Right lobe of liver (tissue), 4 donors: ENCODE results near the gene MOGAT3.

ENCODE experiments used
- POLR2A ChIP-seq: fragments of 450-650 bp; IDR thresholded peaks from one replicate; pipeline ENCODE4 v1.6.1; 2017; ENCODE audit warnings: antibody characterized with exemption, mild to moderate bottlenecking
- TF ChIP-seq, protein P1 (sequence below), 4 donors: fragments of 200-600 bp in 3 of 4; fragments of 450-650 bp in 1 of 4; IDR thresholded peaks; one replicate each; pipeline versions ENCODE4 v1.5.1 to v1.8.0; 2016 to 2022; ENCODE audit warnings: antibody characterized with exemption in 4 of 4, mild to moderate bottlenecking in 2 of 4
- donor health status: DM: no; HTN: no; CAD: no.
- donor health status: DM: no; HTN: no; CAD: no.
- donor health status: DM: no; HTN: yes; CAD: no.

DNA sequence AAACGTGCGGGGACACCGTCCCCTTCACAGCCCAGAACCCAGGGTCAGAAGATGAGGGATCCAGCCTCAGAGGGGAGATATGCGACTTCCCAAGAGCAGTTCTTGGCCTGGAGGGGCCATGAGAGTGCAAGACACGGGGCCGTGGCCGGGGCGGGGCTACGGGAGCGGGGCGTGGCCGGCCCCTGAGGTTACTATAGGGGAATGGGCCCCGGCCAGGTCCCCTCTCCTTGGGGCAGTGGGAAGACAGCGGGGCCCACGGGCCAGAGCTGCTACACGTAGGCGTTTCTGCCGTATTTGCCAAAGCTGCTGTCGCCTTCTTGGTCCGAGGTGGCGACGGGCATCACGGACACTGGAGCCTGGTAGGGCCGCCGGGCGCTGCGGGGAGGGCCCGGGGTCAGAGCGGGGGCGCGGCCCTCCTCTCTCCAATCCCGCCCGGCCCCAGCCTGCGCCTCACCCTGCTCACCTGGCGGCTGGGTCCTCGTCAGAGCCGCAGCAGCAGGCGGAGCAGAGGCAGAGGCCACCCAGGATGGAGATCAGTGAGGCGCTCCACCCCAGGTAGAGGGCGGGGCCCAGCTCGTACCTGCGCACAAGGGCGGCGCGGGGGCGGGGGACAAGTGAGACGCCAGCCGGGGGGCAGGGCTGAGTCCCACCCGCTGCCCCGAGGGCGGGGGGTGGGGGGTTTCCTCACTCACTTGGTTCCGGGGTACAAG, 31.5 kb upstream of the MOGAT3 start:
- TF ChIP-seq, protein P1, sequence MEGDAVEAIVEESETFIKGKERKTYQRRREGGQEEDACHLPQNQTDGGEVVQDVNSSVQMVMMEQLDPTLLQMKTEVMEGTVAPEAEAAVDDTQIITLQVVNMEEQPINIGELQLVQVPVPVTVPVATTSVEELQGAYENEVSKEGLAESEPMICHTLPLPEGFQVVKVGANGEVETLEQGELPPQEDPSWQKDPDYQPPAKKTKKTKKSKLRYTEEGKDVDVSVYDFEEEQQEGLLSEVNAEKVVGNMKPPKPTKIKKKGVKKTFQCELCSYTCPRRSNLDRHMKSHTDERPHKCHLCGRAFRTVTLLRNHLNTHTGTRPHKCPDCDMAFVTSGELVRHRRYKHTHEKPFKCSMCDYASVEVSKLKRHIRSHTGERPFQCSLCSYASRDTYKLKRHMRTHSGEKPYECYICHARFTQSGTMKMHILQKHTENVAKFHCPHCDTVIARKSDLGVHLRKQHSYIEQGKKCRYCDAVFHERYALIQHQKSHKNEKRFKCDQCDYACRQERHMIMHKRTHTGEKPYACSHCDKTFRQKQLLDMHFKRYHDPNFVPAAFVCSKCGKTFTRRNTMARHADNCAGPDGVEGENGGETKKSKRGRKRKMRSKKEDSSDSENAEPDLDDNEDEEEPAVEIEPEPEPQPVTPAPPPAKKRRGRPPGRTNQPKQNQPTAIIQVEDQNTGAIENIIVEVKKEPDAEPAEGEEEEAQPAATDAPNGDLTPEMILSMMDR (IDR thresholded peaks at IDR 0.05): no peak
- TF ChIP-seq POLR2A: no peak
